ENCODE data around the gene AKT1.

The AKT1 gene

DNA sequence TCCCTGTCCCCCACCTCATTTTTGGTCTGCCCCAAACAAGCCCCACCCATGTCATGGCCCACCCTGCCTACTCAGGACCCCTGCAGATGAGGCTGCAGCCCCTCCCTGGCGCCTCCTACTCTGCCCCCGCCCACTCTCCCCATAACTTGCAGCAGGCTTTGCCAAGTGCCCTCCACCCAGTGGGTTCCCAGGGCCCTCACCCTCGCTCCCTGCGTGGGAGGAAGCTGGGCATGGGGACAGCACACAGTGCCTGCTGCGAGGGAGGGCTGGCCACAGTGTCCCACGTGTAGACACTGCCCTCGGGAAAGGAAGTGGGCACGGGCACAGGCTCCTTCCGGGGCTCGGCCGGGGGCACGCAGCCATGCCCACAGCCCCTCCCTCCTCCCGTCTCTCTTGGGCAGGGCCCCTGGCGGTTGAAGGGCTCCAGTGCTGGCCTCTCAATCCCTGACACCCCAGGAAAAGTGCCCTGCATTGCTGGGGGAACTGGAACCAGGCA lies 9.4 kb downstream of the AKT1 start:
- no peak for DNase-seq (ENCODE audit: low spot score)

DNA sequence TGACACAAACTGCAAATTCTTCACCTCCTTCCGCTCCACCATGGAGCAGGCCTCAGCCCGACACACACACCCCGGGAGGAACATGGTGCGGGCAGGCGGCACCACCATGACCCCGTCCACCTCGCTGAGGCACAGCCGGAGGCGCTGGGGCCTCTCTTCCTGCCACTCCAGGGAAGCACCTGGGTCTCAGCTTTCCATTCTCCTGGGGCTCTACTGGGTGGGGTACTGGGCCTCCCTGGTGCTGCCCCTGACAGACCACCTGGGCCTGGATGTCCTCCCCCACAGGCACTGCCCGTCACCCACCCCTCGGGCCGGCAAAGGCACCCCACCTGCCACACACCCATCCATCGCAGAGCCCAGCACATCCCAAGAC lies 9.9 kb downstream of the AKT1 start:
- DNase-seq (ENCODE audit: low spot score): no peak

DNA sequence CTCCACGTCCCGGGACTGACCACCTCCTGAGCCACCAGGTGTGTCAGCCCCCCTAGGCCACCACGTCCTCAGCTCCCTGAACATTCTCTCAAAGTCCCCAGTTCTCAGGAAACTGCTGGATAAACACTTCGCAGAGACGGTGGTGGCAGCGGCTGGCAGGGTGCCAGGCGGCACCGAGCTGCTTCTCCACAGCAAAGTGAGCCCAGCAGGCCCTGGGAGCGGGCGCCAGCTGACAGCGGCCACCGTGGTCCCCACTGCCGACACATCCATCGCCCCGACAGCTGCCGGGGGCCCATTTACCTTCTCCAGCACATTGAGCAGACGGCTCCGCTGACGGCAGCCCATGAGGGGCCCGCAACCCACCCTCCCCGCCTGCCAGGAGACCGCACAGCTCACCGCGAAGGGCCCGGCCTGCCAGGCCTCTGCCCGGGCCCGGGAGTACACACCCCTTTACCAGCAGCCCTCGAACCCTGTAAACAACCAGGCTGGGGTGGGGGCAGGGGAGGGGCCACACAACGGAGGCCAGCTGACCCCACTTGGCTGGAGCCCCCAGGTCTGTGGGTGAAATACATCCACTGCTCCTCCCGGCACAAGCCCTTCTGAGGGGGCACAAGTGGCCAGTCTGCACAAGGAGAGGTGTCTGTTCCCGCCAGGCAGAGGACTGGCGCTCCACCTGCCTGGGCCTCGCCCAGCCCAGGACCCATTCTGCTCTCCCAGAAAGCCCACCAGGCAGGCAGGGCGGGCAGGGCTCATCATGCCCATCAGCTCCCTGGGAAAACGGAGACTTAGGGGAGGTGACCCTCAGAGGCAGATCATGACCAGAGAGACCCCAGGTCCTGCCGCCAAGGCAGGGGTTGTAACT lies 10.5 kb downstream of the AKT1 start:
- no peak for DNase-seq (ENCODE audit: low spot score)

DNA sequence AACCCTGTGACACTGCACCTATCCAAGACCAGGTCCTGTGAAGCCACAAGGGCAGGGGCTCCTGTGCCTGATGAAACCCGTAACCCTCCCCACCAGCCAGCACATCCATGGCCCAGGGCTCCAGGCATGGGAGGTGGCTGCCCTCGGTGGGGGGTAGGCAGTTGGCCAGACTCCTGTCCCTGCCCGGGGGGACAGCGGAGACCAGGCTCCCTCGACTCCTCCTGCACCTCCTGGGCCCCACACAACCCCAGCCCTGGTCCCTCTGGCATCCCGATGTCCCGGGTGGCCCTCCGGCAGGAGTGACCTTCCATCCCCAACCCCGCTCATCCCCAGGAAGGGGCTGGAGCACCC lies 11.4 kb downstream of the AKT1 start:
- no peak for DNase-seq (ENCODE audit: low spot score)

DNA sequence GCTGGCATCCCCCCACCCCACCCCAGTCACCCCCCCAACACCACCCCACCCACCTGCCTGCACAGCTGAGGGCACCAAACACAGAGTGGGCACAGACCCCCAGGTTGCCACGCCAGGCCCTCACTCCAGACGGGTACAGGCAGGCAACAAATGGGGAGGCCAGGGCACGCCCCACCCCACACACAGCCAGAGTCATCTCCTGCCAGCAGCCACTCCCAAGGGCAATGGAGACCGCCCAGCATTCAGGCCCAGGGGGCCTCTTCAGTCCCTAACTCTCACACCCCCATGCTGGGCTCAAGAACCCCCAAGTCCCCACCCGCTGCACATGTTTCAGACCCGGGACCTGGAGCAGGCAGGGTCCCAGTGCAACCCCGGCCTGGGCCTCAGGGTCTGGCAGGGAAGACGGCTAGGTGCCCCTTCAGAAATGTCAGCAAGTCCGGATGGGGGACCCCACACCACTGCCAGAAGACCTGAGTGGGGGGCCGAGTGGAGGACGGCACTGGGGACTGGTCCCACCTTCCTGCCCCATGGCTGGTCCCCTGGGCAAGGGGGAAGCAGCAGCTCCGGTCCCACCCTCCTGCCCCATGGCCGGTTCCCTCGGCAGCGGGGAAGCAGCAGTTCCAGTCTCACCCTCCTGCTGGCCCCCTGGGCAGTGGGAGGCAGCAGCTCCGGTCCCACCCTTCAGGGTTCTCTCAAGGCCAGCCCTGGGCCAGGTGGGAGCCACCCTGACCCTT lies 11.9 kb downstream of the AKT1 start:
- DNase-seq (ENCODE audit: low spot score): no peak

DNA sequence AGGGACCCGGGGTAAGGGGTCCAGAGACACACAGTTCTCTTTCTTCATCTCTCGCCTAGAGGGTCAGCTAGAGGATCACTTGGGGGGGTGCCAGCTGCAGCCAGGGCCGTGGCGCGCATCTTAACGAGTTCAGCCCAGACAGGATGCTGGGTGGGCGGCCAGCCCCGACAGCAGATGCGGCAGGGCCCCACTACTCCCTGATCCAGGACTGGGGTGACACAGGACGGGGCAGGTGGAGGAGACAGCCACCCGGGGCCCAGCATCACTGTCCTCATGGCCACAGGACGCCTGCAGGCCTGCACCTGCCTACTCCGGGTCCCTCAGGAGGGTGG lies 12.8 kb downstream of the AKT1 start:
- DNase-seq (ENCODE audit: low spot score): no peak

DNA sequence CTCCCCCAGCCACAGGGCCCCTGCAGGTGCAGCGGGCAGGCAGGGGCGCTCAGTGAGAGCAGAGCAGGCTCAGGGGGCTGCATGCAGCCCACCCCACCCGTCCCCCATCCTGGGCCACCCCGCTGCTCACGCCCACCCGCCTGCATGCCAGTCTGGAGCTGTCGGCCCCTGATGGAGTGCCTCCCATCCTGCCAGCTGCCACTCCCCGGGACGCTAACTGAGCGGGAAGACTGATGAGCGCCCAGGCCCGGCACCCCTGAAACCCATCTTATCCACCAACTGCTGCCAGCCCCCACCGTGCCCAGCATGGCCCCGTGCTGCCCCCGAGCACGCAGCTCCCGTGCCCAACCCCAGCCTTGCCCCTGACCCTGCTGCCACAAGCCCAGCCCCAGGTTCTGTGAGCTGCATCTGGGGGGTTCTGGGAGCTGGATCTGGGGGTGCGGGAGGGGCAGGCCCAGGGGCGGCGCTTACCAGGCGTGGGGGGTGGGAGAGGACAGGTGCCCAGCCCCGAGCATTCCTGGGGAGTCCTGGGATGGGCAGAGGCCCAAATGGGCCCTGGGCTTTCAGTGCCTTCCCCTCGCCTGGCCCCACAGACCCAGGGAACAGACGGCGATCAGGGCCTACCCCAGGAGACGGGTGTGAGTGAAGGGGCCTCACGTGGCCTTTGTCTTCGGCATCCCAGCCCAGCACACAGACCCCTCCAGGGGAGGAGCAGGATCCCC lies 13.3 kb downstream of the AKT1 start:
- DNase-seq (ENCODE audit: low spot score): no peak

DNA sequence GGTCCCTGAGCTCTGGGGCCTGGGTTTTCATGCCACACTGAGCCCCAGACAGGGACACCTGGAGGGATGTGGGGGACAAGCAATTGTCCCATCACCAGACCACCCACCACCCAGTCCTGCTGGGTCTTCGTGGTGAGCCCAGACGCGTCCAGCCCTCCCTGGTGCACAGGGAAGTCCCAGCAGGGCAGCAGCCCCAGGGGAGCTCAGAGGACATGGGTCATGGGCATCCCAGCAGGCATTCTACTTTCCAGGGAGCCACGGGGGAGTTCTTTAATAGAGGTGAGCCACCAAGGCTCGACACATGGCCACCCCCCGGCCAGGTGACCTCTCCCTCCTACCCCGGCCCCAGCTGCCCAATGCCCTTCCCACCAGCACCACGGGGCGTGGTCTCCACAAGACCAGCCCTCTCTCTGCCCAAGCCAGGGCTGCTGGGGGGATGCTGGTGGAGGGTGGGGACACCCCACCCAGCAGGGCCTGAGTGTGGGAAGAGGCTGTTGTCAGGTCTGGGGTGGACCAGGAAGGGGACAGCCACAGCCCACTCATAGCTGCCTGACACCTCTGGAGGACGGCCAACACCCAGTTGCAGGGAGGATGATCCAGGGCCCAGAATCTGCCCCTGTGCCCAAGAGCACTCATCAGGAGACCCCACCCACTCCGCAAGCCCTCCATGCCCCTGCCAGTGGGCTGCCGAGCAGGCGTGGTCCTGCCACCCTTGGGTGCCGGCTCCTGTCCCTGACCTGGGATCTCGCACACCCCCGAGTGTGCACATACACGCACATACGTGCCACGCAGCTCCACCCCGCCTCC lies 14.1 kb downstream of the AKT1 start:
- DNase-seq (ENCODE audit: low spot score): no peak

DNA sequence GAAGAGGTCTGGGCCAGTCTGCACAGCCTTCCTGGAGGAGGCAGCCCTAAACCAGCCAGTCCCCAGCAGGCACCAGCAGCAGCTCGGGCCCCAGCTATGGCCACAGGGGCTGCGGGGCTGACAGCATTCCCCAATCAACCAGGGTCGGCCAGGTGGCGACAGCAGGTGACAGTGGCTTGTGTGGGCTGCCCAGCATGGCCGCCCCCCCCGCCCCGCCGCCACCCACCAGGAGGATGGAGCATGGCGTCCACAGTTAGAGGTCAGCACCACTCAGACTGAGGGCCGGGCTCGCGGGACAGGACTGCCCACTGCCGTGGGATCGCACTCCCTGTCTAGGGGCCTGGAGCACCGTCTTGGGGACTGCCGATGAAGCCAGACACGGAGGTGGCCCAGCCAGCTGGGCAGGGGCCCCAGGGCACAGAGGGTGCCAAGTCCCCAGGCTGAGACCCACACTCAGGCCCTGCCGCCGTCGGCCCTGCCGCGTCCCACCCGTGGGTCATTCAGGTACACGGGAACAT lies 15.0 kb downstream of the AKT1 start:
- DNase-seq (ENCODE audit: low spot score): no peak

DNA sequence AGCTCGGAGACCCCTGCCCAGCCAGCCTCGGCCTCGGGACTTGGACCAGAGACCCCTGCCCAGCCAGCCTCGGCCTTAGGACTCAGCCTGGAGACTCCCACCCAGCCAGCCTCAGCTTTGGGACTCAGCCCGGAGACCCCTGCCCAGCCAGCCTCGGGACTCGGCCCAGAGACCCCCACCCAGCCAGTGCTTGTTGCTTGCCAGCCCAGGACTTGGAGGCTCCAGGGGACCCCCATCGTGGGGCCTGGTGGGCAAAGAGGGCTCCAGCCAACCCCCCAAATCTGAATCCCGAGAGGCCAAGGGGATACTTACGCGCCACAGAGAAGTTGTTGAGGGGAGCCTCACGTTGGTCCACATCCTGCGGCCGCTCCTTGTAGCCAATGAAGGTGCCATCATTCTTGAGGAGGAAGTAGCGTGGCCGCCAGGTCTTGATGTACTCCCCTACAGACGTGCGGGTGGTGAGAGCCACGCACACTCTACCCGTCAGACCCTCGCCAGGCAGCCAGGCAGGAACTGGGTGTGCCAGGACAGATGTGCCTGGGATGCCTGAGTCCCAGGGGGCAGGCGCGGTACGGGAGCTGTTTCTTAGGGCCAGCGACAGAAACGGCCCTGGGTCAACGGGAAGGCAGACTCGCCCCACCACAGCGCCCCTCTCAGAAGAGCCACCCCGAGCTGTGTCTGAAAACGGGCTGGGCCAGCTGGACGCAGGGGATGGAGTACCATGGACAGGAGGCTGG lies 15.6 kb downstream of the AKT1 start:
- no peak for DNase-seq (ENCODE audit: low spot score)

DNA sequence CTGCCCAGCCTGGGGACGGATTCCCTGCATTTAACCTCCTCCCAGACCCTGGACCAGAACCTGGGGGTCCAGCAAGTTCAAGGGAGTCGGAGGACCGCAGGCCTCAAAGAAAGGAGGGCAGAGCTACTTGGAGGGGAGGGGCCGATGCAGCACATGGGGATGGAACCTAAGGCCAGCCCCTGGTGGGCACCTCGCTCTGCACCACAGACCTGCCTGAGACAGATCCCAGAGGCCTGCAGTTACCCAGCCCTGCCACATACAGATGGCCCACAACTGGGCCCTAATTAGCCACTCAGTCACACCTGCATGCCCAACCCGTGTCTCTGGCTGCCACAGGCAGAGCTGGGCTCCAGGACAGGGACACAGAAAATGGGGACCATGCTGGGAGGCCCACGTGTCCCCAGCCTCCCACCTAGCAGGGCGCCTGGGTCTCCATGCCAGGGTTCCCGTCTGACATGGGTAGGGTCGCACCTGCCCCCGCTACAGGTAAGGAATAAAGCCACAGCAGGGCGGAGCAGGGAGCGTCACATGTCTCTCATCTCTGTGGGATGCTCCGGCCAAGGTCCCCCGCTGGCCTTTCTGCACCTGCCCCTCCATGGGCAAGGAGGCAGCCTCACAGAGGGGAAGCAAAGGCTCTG lies 16.7 kb downstream of the AKT1 start:
- DNase-seq (ENCODE audit: low spot score): no peak

DNA sequence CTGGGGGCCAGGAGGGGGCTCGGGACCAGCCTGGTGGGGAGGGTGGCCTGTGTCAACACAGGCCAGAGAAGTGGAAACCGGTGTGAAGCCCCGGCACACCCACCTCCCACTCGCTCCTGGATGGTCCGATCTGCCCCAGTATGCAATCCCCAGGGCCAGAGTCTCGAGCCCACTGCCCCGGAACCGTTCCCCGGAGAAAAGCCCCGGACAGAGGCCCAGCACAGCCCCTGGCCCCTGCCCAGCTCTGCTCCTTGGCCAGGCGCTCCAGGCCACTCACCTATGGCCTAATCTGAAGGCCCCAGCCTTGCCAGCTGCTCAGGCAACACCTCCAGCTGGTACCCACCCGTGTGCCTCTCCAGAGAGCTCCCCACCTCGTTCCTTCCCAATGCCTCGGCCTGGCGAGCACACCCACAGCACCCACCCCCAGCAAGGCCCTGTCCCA lies 17.7 kb downstream of the AKT1 start:
- DNase-seq (ENCODE audit: low spot score): no peak

DNA sequence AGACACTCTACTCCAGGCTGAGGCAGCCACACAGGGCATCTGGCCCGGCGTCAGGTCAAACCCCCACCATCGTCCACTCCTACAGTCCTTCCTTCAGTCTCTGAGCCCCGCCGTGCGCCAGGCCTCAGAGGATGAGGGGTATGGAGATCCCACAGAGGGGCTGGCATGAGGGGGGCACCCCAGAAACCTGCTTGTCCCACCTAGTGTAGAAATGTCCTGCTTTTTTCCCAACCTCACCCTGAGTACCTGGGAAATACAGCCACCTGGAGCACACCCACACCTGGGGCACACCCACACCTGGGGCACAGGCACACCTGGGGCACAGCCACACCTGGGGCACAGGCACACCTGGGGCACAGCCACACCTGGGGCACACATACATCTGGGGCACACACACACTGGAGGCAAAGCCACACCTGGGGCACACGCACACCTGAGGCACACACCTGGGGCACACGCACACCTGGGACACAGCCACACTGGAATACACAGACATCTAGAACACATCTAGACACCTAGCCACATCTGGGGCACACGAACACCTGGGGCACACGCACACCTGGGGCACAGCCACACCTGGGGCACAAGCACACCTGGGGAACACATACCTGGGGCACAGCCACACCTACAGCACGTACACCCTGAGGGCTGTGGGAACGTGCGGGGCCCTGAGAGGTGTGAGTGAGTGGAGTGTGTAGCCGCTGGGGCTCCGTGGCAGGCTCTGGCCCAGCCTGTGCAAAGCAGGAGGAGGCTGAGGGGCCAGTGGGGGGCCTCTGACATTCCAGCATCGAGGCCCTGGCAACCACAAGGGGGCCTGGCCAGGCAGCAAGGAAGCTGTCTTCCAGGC lies 18.4 kb downstream of the AKT1 start:
- DNase-seq (ENCODE audit: low spot score): no peak

DNA sequence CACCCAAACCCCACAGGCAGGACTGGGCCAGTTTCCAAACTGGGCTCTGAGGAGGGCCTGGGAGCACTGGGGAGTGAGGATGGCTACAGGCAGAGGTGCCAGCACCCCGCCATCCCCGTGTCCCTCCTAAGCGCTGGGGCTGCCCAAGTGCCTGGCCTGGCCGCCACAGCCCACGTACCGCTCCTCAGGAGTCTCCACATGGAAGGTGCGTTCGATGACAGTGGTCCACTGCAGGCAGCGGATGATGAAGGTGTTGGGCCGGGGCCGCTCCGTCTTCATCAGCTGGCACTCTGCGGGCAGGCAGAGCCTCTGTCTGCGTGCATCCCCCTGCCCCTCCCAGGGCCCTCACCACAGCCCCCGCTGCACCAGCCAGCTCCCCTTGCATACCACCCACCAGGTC lies 19.1 kb downstream of the AKT1 start:
- DNase-seq (ENCODE audit: low spot score): no peak

DNA sequence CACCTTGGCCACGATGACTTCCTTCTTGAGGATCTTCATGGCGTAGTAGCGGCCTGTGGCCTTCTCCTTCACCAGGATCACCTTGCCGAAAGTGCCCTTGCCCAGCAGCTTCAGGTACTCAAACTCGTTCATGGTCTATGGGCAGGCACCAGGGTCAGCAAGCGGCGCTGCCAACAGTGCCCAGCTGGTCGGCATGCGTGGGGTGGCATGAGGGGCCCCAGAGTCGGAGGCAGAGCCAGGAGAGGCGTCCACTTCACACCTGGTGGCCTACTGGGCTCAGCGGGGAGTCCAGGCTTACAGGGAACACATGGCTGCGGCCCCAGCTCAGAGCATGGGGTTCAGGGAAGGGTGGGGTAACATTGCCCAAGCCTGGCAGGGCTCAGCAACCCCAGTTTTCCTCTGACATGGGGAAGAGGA lies 20.5 kb downstream of the AKT1 start:
- DNase-seq (ENCODE audit: low spot score): no peak

DNA sequence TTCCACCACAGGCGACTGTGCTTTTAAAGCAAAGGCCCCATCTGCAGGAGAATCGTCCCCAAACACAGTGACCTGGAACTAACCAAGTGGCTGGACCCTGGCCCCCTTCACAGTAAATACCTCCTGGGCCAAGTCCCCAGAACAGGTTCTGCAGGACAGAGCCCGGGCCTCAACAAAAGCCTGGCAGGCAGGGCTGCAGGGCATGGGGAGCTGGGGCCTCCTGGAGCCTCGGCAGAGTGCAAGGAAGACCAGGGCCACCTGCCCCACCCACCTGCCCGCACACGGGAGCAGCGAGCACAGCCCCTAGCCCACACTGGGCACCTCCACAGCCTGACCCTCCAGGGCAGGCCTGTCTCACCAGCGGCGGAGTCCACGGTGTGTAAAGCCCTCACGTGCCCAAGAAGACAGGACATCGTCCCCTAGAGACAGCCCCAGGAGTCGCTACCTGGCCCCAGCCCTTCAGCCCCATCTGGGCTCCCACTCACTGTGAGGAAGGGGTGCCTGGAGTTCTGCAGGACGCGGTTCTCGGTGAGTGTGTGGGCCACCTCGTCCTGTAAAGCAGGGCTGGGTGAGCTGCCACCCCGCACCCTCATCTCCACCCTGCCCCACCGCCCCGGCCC lies 21.0 kb downstream of the AKT1 start:
- no peak for DNase-seq (ENCODE audit: low spot score)

DNA sequence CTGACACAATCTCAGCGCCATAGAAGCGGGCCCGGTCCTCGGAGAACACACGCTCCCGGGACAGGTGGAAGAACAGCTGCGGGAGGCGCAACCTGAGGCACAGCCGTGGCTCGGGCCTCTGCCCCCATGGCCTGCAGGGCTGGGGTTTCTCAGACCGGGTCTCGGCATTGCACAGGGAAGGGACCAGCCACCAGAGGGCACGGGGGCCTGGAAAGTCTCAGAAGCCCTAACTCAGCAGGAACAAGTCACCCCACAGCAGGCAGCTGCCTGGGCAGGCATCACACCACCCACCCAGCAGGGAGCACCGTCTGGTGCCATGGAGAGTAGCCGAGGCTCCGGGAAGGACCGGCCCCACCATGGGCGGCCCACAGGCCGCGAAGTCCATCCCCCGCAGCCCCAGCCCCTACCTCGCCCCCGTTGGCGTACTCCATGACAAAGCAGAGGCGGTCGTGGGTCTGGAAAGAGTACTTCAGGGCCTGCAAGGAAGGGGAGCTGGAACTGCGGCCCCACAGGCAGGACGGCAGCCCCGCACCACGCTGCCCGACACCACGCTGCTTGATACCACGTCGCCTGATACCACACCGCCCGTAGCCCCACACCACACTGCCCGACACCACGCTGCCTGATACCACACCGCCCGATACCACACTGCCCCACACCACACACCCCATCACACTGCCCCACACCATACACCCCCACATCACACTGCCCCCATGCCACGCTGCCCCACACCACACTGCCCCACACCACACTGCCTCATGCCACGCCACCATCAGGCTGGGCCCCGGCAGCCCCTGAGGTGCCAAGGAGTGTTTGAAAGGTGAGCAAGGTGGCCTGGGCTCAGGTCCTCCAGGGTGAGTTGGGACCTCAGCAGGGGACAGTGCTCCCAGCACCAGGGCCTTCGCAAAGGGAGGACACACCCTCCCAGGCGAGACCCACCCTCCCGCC lies 21.8 kb downstream of the AKT1 start:
- no peak for DNase-seq (ENCODE audit: low spot score)

Measured in activated CD4-positive, alpha-beta T cell treated with anti-CD3 and anti-CD28 coated beads, Interleukin-2, Interleukin-4, amounts not matched to agents 100 ng/mL and 50 ng/mL, durations not matched to agents 16 hours and 8 hours (primary cell).